ENCODE results near the gene KCTD8. TPM values are rescaled to one million over a fixed set of nuclear protein-coding genes. Genes with fewer than 3 reads are reported as not detected.

KCTD8 gene
- total and polyA plus RNA-seq, 5 experiments from 2014 or later = not detected

GRCh38 chr4:44146516-44146915, 302.1 kb downstream of the KCTD8 start:
- Mint-ChIP-seq H3K27me3 (no peaks in the 10 kb centered on the region), H3K36me3 (peaks cover 0 to 6% (median 0%) of the 10 kb centered on the region in 3 donors), H3K4me1 (no peaks in the 10 kb centered on the region), H3K9me3 (peaks cover 0 to 24% (median 11%) of the 10 kb centered on the region in 9 donors), H3K4me3 (no peak overlapping the region), H3K27ac (no peak overlapping the region)
- no peak for ATAC-seq
- no peak for DNase-seq
- POLR2A ChIA-PET = no interaction called here

- Mint-ChIP-seq H3K36me3 (peaks cover 0 to 6% (median 0%) of the 10 kb centered on the region in 3 donors), H3K27me3 (no peaks in the 10 kb centered on the region), H3K27ac (no peak overlapping the region), H3K9me3 (peaks cover 0 to 24% (median 10%) of the 10 kb centered on the region in 9 donors), H3K4me1 (no peaks in the 10 kb centered on the region), H3K4me3 (no peak overlapping the region)
- POLR2A ChIA-PET = no interaction called here
- no peak for ATAC-seq
- no peak for DNase-seq
Observed at GRCh38 chr4:44145868-44146267, 302.7 kb downstream of the KCTD8 start.

GRCh38 chr4:44132526-44132925, 316.1 kb downstream of the KCTD8 start:
- ATAC-seq (no peak), DNase-seq (no peak)
- POLR2A ChIA-PET = no interaction called here
- H3K36me3 Mint-ChIP-seq = no peaks in the 10 kb centered on the region
- no peak overlapping the region for H3K4me3 Mint-ChIP-seq
- no peak overlapping the region for H3K27ac Mint-ChIP-seq
- H3K9me3 Mint-ChIP-seq = peaks cover 0 to 36% (median 7%) of the 10 kb centered on the region in 9 donors
- H3K27me3 Mint-ChIP-seq = no peaks in the 10 kb centered on the region
- H3K4me1 Mint-ChIP-seq = no peaks in the 10 kb centered on the region

Other genes with a start within 250 kb of the KCTD8 start
- gene YIPF7, start 202.8 kb upstream of the KCTD8 start, total RNA-seq = under 1 TPM in 1 of 2 experiments, not detected in 1; 0.80 TPM
- not detected for gene YIPF7, start 202.8 kb upstream of the KCTD8 start, polyA plus RNA-seq
- gene GUF1, start 229.6 kb upstream of the KCTD8 start, total RNA-seq = 10 to 100 TPM; 26.3 to 27.1 TPM
- gene GUF1, start 229.6 kb upstream of the KCTD8 start, polyA plus RNA-seq = 10 to 100 TPM in 2 of 3 donors, 1 to 10 TPM in 1; 7.9 to 12.2 (median 12.1) TPM